HG03460 (cell line): Measurements from ENCODE around the gene LIMK2.

Source experiments
- ATAC-seq: cut with Tn5 transposase; IDR thresholded peaks from one replicate; pipeline ENCODE4 v1.9.1; 2021; ENCODE audit not compliant: unreplicated experiment

Gene LIMK2

DNA sequence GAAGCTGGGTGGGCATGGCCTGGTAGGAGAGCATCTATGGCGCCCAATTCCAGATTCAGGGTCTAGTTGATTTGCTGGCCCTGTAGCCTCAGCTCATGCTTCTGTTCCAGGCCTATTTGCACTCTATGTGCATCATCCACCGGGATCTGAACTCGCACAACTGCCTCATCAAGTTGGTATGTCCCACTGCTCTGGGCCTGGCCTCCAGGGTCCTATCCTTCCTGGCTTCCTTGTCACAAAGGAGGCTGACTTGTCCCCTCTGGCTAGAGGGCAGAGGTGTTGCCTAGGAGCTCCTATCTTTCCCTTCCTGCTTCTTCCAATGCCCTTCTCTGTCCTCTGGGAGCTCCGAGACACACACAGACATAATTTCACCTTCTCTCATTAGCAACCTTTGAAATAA, 58.9 kb downstream of the LIMK2 start:
- no peak for ATAC-seq

DNA sequence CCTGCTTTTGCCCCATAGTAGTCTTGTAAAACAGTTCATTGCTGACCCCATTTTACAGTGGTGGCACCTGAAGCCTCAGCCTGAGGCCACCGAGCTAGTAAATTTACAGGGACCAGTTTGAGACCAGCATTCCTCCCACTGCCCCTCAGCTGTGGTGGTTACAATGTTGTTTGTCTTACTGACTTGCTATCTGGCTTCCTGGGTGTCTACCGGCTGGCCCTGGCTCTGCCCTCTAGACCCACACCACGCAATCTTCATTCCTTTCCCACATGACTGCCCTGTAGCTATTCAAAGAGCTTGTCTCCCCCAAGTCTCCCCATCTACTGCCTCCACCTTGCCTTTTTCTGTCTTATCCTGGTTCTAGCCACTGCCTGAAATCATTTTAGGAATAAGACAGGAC, 59.4 kb downstream of the LIMK2 start:
- no peak for ATAC-seq

DNA sequence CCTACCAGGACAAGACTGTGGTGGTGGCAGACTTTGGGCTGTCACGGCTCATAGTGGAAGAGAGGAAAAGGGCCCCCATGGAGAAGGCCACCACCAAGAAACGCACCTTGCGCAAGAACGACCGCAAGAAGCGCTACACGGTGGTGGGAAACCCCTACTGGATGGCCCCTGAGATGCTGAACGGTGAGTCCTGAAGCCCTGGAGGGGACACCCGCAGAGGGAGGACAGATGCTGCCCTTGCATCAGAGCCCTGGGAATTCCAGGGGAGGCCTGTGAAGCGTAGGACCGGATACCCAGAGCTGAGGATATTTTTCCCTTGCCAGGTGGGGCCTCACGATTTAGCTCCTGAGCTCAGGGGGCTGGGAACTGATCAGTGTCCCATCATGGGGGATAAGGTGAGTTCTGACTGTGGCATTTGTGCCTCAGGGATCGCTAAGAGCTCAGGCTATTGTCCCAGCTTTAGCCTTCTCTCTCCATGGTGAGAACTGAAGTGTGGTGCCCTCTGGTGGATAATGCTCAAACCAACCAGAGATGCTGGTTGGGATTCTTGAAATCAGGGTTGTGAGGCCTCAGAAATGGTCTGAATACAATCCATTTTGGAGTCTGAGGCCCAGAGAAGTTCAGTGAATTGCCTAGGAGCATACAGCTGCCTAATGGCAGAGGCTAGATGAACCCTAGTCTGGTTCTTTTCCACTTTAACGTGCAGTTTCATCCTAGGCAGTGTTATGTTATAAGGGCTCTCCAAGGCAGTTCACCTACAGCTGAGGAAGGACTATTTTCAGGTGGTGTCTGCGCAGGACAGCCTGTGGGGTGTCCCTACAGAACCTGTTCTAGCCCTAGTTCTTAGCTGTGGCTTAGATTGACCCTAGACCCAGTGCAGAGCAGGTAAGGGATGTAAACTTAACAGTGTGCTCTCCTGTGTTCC, 60.7 kb downstream of the LIMK2 start:
- ATAC-seq: no peak

DNA sequence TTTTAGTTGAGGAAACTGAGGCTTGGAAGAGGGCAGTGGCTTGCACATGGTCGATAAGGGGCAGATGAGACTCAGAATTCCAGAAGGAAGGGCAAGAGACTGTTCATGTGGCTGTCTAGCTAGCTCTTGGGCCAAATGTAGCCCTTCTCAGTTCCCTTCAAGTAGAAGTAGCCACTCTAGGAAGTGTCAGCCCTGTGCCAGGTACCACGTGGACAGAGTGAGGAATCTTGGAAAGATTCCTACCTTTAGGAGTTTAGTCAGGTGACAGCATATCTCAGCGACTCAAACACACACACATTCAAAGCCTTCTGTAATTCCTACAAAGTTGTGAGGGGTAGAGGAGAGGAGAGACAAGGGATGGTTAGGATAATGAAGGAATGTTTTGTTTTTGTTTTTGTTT, 61.9 kb downstream of the LIMK2 start:
- no peak for ATAC-seq

DNA sequence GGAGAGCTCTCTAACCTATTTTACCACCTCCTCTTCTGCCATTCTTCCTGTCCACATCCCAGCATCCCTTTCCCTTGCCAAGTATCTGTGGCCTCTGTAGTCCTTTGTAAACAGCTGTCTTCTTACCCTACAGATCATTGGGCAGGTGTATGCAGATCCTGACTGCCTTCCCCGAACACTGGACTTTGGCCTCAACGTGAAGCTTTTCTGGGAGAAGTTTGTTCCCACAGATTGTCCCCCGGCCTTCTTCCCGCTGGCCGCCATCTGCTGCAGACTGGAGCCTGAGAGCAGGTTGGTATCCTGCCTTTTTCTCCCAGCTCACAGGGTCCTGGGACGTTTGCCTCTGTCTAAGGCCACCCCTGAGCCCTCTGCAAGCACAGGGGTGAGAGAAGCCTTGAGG, 62.9 kb downstream of the LIMK2 start:
- no peak for ATAC-seq

DNA sequence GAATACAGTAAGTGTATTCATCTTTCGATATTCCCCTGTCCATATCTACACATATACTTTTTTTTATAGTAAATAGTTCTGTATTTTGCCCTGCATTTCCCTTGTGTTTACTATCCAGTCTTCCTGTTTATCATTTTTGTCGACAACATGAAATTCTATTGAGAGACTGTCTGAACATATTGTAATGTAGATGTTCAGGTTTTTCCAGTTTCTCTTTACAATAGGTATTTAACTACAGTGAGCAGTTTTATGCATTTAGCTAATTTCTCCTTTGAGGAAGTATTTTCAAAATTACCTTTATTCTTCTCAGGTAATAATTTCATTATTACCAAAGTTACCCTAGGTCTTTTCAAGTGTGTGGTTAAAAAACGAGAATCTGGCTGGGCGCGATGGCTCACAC, 63.5 kb downstream of the LIMK2 start:
- ATAC-seq: no peak

DNA sequence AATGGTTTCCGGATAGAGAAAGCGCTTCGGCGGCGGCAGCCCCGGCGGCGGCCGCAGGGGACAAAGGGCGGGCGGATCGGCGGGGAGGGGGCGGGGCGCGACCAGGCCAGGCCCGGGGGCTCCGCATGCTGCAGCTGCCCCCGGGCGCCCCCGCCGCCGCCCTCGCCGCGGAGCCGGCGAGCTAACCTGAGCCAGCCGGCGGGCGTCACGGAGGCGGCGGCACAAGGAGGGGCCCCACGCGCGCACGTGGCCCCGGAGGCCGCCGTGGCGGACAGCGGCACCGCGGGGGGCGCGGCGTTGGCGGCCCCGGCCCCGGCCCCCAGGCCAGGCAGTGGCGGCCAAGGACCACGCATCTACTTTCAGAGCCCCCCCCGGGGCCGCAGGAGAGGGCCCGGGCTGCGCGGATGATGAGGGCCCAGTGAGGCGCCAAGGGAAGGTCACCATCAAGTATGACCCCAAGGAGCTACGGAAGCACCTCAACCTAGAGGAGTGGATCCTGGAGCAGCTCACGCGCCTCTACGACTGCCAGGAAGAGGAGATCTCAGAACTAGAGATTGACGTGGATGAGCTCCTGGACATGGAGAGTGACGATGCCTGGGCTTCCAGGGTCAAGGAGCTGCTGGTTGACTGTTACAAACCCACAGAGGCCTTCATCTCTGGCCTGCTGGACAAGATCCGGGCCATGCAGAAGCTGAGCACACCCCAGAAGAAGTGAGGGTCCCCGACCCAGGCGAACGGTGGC, 64.5 kb downstream of the LIMK2 start:
- no peak for ATAC-seq

DNA sequence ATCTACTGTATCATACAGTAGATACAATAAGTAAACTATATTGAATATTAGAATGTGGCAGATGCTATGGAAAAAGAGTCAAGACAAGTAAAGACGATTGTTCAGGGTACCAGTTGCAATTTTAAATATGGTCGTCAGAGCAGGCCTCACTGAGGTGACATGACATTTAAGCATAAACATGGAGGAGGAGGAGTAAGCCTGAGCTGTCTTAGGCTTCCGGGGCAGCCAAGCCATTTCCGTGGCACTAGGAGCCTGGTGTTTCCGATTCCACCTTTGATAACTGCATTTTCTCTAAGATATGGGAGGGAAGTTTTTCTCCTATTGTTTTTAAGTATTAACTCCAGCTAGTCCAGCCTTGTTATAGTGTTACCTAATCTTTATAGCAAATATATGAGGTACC, 65.6 kb downstream of the LIMK2 start:
- no peak for ATAC-seq

DNA sequence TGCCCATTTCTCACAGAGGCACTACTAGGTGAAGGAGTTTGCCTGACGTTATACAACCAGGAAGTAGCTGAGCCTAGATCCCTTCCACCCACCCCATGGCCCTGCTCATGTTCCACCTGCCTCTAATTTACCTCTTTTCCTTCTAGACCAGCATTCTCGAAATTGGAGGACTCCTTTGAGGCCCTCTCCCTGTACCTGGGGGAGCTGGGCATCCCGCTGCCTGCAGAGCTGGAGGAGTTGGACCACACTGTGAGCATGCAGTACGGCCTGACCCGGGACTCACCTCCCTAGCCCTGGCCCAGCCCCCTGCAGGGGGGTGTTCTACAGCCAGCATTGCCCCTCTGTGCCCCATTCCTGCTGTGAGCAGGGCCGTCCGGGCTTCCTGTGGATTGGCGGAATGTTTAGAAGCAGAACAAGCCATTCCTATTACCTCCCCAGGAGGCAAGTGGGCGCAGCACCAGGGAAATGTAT, 66.1 kb downstream of the LIMK2 start:
- ATAC-seq: no peak

DNA sequence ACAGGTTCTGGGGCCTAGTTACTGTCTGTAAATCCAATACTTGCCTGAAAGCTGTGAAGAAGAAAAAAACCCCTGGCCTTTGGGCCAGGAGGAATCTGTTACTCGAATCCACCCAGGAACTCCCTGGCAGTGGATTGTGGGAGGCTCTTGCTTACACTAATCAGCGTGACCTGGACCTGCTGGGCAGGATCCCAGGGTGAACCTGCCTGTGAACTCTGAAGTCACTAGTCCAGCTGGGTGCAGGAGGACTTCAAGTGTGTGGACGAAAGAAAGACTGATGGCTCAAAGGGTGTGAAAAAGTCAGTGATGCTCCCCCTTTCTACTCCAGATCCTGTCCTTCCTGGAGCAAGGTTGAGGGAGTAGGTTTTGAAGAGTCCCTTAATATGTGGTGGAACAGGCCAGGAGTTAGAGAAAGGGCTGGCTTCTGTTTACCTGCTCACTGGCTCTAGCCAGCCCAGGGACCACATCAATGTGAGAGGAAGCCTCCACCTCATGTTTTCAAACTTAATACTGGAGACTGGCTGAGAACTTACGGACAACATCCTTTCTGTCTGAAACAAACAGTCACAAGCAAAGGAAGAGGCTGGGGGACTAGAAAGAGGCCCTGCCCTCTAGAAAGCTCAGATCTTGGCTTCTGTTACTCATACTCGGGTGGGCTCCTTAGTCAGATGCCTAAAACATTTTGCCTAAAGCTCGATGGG, 66.7 kb downstream of the LIMK2 start:
- no peak for ATAC-seq

DNA sequence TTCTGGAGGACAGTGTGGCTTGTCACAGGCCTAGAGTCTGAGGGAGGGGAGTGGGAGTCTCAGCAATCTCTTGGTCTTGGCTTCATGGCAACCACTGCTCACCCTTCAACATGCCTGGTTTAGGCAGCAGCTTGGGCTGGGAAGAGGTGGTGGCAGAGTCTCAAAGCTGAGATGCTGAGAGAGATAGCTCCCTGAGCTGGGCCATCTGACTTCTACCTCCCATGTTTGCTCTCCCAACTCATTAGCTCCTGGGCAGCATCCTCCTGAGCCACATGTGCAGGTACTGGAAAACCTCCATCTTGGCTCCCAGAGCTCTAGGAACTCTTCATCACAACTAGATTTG, 67.2 kb downstream of the LIMK2 start:
- no peak for ATAC-seq

DNA sequence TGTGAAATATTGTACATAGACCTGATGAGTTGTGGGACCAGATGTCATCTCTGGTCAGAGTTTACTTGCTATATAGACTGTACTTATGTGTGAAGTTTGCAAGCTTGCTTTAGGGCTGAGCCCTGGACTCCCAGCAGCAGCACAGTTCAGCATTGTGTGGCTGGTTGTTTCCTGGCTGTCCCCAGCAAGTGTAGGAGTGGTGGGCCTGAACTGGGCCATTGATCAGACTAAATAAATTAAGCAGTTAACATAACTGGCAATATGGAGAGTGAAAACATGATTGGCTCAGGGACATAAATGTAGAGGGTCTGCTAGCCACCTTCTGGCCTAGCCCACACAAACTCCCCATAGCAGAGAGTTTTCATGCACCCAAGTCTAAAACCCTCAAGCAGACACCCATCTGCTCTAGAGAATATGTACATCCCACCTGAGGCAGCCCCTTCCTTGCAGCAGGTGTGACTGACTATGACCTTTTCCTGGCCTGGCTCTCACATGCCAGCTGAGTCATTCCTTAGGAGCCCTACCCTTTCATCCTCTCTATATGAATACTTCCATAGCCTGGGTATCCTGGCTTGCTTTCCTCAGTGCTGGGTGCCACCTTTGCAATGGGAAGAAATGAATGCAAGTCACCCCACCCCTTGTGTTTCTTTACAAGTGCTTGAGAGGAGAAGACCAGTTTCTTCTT, 67.9 kb downstream of the LIMK2 start:
- ATAC-seq: no peak

DNA sequence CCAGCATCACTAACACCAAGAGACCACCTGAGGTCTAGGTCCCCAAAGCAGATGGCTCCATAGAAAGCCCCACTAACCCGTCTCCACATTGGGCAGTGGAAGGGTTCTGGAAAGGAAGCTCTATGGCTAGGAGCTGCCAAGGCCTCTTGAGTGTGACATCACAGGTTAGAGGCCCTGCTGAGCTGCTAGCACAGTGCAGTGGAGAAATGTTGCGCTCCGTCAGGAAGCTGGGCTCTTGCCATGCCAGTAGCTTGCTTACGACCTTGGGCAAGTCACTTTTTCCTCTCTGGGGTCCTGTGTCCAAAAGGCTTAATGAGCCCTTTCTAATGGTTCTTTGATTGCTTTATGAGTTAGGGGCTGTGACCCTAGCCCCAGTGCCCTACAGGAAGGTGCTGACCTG, 69.6 kb downstream of the LIMK2 start:
- ATAC-seq: no peak

DNA sequence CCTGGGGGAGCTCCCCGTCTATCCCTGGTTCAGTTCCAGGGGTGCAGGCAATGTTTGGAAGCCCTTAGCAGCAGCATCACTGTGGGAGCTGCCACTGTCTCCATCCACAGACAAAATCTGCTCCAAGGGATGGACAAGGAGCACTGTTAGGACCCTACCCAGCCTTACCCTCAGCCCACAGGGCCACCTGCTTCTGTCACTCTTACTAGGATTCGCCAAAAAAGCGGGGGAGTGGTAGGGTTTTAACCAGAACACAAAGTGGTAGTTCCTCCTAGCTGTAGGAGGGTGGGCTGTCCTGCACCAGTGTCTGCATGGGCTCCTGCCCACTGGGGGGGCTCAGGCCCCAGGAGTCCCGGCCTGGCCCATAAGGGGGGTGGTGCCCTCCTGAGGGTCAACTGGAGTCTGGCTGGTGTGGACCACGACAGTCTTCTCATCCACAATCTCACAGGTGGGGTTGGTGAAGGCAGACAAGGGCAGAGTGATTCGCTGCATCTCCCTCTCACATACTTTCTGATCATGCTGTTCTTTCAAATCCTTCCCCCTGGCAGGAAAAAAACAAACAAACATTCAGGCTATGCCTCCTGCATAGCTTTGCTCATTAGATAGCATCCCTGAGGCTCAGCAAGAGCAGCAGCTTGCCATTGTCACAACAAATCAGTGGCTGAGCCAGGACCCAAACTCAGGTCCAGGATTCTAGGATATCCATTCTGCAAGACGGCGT, 70.8 kb downstream of the LIMK2 start:
- no peak for ATAC-seq

DNA sequence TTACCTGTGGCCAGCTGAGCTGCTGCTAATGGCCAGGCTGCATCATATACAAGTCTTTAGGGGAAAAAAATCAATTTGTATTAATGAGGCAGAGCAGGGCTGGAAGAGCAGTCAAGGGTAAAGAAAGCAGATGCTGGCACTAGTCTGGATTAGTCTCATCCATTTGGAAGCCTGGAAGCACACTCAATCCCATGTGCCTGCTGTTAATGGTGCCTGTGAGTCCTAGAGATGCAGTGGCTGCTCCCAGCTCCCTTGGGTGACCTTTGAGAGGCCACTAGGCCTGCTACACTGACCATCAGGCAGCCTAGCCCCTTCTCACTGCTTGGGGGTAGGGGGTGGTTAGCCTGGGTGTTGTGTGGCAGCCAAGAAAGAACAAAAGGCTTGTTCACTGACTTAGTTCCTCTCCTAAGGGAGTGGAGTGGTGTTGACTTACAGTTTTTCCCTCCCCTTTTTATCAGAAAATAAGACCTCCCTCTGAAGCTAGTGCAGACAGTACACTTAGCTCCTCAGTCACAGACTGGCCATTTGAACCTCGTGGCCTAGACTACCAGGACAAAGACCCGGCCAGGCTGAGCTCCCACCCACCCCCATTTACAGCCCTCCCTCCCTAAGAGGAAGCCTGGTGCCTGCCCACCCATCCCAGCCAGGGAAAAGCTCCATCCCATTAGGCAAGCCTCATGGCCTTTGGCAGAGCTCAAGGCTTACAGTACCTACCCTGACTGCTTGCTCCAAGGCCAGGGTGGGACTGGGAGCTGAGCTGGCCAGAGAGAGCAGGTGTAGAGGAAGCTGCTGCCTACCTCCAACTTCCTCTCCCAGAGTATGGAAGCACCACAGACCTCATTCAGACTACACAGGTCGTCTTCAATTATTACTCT, 72.4 kb downstream of the LIMK2 start:
- no peak for ATAC-seq

DNA sequence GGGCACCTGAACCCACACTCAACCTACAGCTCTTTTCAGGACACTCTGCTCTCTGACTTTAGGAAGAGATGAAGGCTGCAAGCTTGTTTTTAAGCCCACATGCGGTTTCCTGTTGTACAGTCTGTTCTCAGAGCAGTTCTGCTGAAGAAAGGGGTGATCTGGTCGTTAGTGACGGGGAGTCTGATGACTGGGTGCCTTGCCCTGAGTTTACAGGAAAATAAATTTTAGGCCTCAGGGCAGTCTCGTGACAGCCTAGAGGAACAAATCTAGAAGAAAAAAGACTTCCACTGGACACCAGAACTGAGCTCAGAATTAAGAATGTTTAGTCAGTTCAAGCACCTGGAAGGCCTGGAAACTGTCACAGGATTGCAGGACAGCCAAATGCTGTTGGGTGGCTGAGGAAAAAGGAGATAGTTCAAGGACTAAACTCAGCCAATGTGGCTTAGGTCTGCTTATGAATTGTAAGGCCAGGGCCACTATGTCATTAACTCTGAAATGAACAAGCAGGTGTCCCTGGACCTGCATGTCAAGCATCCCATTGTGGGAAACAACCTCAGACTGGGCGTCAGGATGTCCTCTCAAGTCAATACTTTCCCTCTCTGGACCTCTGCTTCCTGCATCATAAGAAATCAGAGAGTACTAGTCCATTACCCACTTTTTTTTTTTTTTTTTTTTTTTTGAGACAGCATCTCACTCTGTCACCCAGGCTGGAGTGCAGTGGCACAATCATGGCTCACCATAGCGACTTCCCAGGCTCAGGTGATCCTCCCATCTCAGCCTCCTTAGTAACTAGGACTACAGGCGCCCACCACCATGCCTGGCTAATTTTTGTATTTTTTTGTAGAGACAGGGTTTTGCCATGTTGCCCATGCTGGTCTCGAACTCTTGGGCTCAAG, 74.5 kb downstream of the LIMK2 start:
- ATAC-seq: no peak

DNA sequence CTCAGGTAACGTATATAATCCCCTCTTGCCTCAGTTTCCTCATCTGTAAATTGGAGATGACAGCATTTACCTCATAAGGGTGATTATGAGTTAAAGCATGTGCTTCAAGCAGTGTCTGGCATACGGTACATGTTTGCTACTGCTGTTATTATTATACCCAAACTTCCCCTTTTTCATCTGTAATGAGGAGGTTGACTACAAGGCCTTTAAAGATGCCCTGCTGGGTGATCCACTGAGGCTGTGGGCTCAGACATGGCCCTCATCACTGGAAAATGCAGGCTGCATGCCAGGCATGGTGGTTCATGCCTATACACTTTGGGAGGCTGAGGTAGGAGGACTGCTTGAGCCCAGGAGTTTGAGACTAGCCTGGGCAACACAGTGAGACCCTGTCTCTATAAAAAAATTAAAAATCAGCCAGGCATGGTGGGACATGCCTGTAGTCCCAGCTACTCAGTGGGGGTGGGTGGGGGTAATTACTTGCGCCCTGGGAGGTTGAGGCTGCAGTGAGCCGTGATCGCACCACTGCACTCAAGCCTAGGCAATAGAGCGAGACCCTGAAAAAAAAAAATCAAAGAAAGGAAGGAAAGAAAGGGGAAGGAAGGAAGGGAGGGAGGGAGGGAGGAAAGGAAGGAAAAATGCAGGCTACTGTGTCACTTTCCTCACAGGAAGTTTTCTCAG, 75.9 kb downstream of the LIMK2 start:
- no peak for ATAC-seq
